Tibial nerve (tissue), 4 donors: ENCODE results near the gene MCEMP1. TPM values are rescaled to one million over a fixed set of nuclear protein-coding genes. Genes with fewer than 3 reads are reported as not detected.

Source experiments
- DNase-seq, 2 donors: peaks; one replicate each; pipeline ENCODE4 v3.0.0-alpha.2; 2019; ENCODE audit warnings: low spot score in 2 of 2
- H3K27ac ChIP-seq, 4 donors: fragments of 200-600 bp; sonication (generic) in 3 of 4; one replicate each; pipeline ENCODE4 v1.5.1; 2017 to 2019; ENCODE audit warnings: mild to moderate bottlenecking in 1 of 4
- H3K27me3 ChIP-seq, 2 donors: fragments of 200-600 bp; sonication (generic) in 1 of 2; one replicate each; pipeline versions ENCODE4 v1.5.1 to v1.6.0; 2017 to 2019
- H3K36me3 ChIP-seq, 3 donors: fragments of 200-600 bp; sonication (generic); one replicate each; pipeline ENCODE4 v1.5.1; 2018 to 2019
- H3K4me1 ChIP-seq, 4 donors: fragments of 200-600 bp; sonication (generic) in 3 of 4; one replicate each; pipeline ENCODE4 v1.5.1; 2017 to 2019
- H3K4me3 ChIP-seq, 4 donors: fragments of 200-600 bp; sonication (generic) in 3 of 4; one replicate each; pipeline ENCODE4 v1.5.1; 2017 to 2019; ENCODE audit warnings: mild to moderate bottlenecking in 1 of 4, moderate library complexity in 1 of 4
- H3K9me3 ChIP-seq, 4 donors: fragments of 200-600 bp; sonication (generic) in 3 of 4; one replicate each; pipeline ENCODE4 v1.5.1; 2017 to 2019
- EP300 ChIP-seq, 2 donors: sonication (generic); formaldehyde crosslinking; IDR thresholded peaks; one replicate each; pipeline ENCODE4 v1.6.1; 2017; ENCODE audit warnings: antibody characterized with exemption in 2 of 2, mild to moderate bottlenecking in 1 of 2
- POLR2A ChIP-seq, 2 donors: fragments of 450-650 bp; IDR thresholded peaks; one replicate each; pipeline ENCODE4 v1.6.1; 2017; ENCODE audit warnings: antibody characterized with exemption in 2 of 2, mild to moderate bottlenecking in 2 of 2, moderate library complexity in 2 of 2
- WGBS, 2 donors: methylation state at CpG; one replicate each; pipeline ENCODE4 v1.1.5; 2018; 5-methylcytosine and 5-hydroxymethylcytosine counted together
- total RNA-seq, 4 donors: library from RNA; depleted of rRNA; stranded (reverse); fragments of >200 nt; gene quantifications; one replicate each; pipeline ENCODE4 v1.1.0, GENCODE V29; 2016
- TF ChIP-seq, protein P1 (sequence below), 5 experiments: fragments of 200-600 bp in 3 of 5; fragments of 450-650 bp in 2 of 5; sonication (generic) in 3 of 5; IDR thresholded peaks; one replicate each; pipeline ENCODE4 v1.5.1; 2016 to 2019; ENCODE audit warnings: antibody characterized with exemption in 5 of 5, mild to moderate bottlenecking in 3 of 5, moderate library complexity in 2 of 5

Gene MCEMP1
- total RNA-seq, 4 donors from 2014 or later, result 1.5 TPM; not detected in 3

DNA sequence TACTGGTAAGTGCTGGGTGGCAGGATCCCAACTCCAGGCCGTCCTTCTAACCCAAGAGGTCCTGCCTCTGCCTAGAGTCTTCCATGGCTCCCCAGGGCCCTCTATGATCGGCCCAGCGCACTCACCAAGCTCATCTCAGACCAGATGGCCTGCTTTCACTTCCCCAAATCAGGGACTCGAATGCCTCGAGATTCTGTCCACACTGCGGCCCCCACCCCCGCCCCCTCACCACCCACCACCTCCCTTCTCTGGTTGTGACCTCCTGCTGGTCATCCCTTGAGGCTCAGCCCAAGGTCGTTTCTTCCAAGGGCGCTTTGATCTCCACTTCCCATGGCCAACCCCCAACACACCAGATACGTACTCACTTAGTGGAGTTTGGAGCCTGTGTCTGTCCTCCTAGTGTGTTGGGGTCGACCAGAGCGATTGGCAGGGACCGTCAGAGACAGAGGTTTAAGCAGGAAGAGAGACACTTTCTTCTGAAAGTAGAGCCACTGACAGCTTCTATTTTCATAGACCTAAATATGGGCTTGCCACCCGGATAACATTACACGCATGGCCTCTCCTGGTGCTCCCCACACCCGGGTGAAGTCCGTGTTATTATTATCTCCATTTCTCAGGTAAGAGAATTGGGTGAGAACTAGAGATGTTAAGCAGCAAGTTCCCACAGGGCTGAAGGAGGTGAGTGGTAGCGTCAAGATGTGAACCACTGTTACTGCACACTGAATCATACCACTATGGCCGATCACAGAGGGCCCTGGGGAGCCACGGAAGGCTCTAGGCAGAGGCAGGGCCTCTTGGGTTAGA is 25.0 kb downstream of the MCEMP1 start, which contains the start of gene FCER2:
Gene FCER2 (minus strand): TSS at position 478 of the 804 bp plus-strand sequence. CDS start 2,371 bp downstream, outside the sequence.
- WGBS, 2 donors, result 50 to 61% methylated on average over 19 to 20 of the region's 20 CpGs
- no peak within 1 kb of the TSS for H3K4me3 ChIP-seq
- peaks cover 0 to 47% of the 10 kb centered on the region in 2 donors for H3K27me3 ChIP-seq
- no peaks in the 10 kb centered on the region for H3K36me3 ChIP-seq
- no peaks in the 10 kb centered on the region for H3K9me3 ChIP-seq
- H3K4me1 ChIP-seq, result no peaks in the 10 kb centered on the region
- no peak within 1 kb of the TSS for H3K27ac ChIP-seq
- TF ChIP-seq POLR2A (IDR thresholded peaks at IDR 0.05) (no peak), EP300 (IDR thresholded peaks at IDR 0.05) (no peak)
- DNase-seq, result no peak

GRCh38 chr19:7703332-7703731 is 26.4 kb downstream of the MCEMP1 start:
- 61 to 69% methylated on average over 8 of the region's 8 CpGs for WGBS, 2 donors

GRCh38 chr19:7704280-7705060 is 27.6 kb downstream of the MCEMP1 start:
- no peaks in the 10 kb centered on the region for H3K36me3 ChIP-seq
- no peaks in the 10 kb centered on the region for H3K4me1 ChIP-seq
- H3K27me3 ChIP-seq, result peaks cover 0 to 24% of the 10 kb centered on the region in 2 donors
- H3K27ac ChIP-seq, result no peak overlapping the region
- no peak for TF ChIP-seq EP300 (IDR thresholded peaks at IDR 0.05)
- TF ChIP-seq, protein P1, sequence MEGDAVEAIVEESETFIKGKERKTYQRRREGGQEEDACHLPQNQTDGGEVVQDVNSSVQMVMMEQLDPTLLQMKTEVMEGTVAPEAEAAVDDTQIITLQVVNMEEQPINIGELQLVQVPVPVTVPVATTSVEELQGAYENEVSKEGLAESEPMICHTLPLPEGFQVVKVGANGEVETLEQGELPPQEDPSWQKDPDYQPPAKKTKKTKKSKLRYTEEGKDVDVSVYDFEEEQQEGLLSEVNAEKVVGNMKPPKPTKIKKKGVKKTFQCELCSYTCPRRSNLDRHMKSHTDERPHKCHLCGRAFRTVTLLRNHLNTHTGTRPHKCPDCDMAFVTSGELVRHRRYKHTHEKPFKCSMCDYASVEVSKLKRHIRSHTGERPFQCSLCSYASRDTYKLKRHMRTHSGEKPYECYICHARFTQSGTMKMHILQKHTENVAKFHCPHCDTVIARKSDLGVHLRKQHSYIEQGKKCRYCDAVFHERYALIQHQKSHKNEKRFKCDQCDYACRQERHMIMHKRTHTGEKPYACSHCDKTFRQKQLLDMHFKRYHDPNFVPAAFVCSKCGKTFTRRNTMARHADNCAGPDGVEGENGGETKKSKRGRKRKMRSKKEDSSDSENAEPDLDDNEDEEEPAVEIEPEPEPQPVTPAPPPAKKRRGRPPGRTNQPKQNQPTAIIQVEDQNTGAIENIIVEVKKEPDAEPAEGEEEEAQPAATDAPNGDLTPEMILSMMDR (IDR thresholded peaks at IDR 0.05), result no peak
- no peak for TF ChIP-seq POLR2A (IDR thresholded peaks at IDR 0.05)
- H3K9me3 ChIP-seq, result no peaks in the 10 kb centered on the region
- no peak for DNase-seq
- no peak overlapping the region for H3K4me3 ChIP-seq
- 65 to 73% methylated on average over 6 of the region's 6 CpGs for WGBS, 2 donors

More at GRCh38 chr19:7703332-7703731, 26.4 kb downstream of the MCEMP1 start:
- Histone ChIP-seq H3K36me3 (no peaks in the 10 kb centered on the region), H3K4me1 (no peaks in the 10 kb centered on the region), H3K27ac (no peak overlapping the region), H3K27me3 (peaks cover 0 to 32% of the 10 kb centered on the region in 2 donors), H3K9me3 (no peaks in the 10 kb centered on the region), H3K4me3 (no peak overlapping the region)
- no peak for DNase-seq
- TF ChIP-seq POLR2A (IDR thresholded peaks at IDR 0.05), result no peak
- TF ChIP-seq, protein P1 (IDR thresholded peaks at IDR 0.05), result no peak
- no peak for TF ChIP-seq EP300 (IDR thresholded peaks at IDR 0.05)

DNA sequence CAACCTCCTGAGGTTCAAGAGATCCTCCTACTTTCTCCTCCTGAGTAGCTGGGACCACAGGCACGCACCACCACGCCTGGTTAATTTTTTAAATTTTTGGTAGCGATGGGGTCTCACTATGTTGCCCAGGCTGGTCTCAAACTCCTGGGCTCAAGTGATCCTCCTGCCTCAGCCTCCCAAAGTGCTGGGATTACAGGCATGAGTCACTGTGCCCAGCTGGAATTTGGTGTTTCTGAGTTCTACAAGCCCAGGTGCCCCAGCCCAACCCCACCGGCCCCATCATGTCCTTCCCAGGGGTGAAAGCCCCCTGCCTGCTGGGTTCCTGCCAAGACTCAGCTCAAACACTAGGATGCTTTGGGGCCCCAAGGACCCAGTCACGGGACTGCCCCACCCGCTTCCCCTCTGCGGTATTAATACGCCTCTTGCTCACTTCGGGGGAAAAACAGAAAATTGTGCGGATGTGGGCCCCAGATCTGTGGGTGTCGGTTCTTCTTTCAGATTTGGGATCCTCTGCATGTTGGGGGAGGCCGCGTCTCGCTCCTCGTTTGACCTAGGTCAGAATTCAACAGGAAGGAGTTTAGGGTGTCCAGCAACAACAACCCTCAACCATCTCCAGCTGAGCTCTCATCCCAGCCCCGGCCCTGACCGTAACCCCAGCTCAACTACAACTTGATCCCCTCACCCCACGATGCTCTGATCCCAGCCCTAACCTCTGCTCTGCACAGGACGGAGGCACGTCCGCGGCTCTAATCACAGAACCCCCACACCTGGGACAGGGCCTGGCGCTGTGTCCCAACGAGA is 28.7 kb downstream of the MCEMP1 start:
- H3K27ac ChIP-seq, result peak overlapping the region in 3 of 4 donors; percentile 6 to 53 (median 19)
- H3K9me3 ChIP-seq, result no peaks in the 10 kb centered on the region
- no peak overlapping the region for H3K4me3 ChIP-seq
- peak; percentile 19 to 33 for DNase-seq
- 49 to 55% methylated on average over 24 of the region's 24 CpGs for WGBS, 2 donors
- no peaks in the 10 kb centered on the region for H3K36me3 ChIP-seq
- TF ChIP-seq, protein P1 (IDR thresholded peaks at IDR 0.05), result no peak
- TF ChIP-seq EP300 (IDR thresholded peaks at IDR 0.05), result peak in 1 of 2 donors; percentile 42
- no peak for TF ChIP-seq POLR2A (IDR thresholded peaks at IDR 0.05)
- peaks cover 0 to 16% of the 10 kb centered on the region in 2 donors for H3K27me3 ChIP-seq
- no peaks in the 10 kb centered on the region for H3K4me1 ChIP-seq
